PC-9 (cell line): ENCODE measurements around the gene ATP6V0D1. TPM values are rescaled to one million over a fixed set of nuclear protein-coding genes. Genes with fewer than 3 reads are reported as not detected.

Experiments used
- BruUV-seq: library from RNA; stranded (reverse); fragments of 400-500 nt; replicated peaks from 2 replicates; lab custom pipeline; 2021; lab: Mats Ljungman, UMichigan
- CTCF ChIA-PET: fragments of 300-600 bp; sonication (Branson Sonifier 250); formaldehyde crosslinking; loops from one replicate; lab custom pipeline; 2022; ENCODE audit warnings: antibody characterized with exemption; lab: Charles Lee
- POLR2A ChIA-PET: fragments of 300-600 bp; sonication (Branson Sonifier 250); formaldehyde crosslinking; loops from one replicate; lab custom pipeline; 2022; ENCODE audit warnings: antibody characterized with exemption; ENCODE audit not compliant: unreplicated experiment; lab: Charles Lee
- DNase-seq, 2 experiments: peaks; one replicate each; pipeline versions ENCODE4 v3.0.0 to v3.0.0-alpha.2; 2015 to 2022; ENCODE audit warnings: mixed read lengths in 1 of 2
- H2AFZ ChIP-seq: fragments of 200-600 bp; sonication (generic); 2 replicates; pipeline ENCODE4 v1.8.1; 2017; ENCODE audit warnings: antibody characterized with exemption
- H3F3A ChIP-seq: fragments of 200-600 bp; sonication (generic); 2 replicates; pipeline ENCODE4 v1.8.1; 2017; ENCODE audit warnings: antibody characterized with exemption, mild to moderate bottlenecking, low read depth; ENCODE audit not compliant: insufficient read depth
- H3K27ac ChIP-seq: fragments of 200-600 bp; sonication (generic); 2 replicates; pipeline ENCODE4 v1.6.1; 2016; ENCODE audit warnings: mixed run types
- H3K27me3 ChIP-seq: fragments of 200-600 bp; sonication (generic); 2 replicates; pipeline ENCODE4 v1.6.1; 2016; ENCODE audit warnings: low read depth, mixed run types; ENCODE audit not compliant: insufficient read depth
- H3K36me3 ChIP-seq: fragments of 200-600 bp; sonication (generic); 2 replicates; pipeline ENCODE4 v1.6.1; 2016; ENCODE audit warnings: low read depth, mixed run types
- H3K4me1 ChIP-seq: fragments of 200-600 bp; sonication (generic); replicated peaks from 2 replicates; pipeline ENCODE4 v1.6.1; 2016; ENCODE audit warnings: mixed run types; ENCODE audit not compliant: insufficient read depth
- H3K4me2 ChIP-seq: fragments of 200-600 bp; sonication (generic); 2 replicates; pipeline ENCODE4 v1.6.1; 2017; ENCODE audit warnings: mixed run types
- H3K4me3 ChIP-seq: fragments of 200-600 bp; sonication (generic); 2 replicates; pipeline ENCODE4 v1.6.1; 2016; ENCODE audit warnings: mixed run types
- H3K79me2 ChIP-seq: fragments of 200-600 bp; sonication (generic); 2 replicates; pipeline ENCODE4 v1.6.1; 2017; ENCODE audit warnings: low read depth, mixed run types
- H3K9me2 ChIP-seq: fragments of 200-600 bp; sonication (generic); 2 replicates; pipeline ENCODE4 v1.8.1; 2017; ENCODE audit warnings: mild to moderate bottlenecking; ENCODE audit not compliant: insufficient read depth
- H3K9me3 ChIP-seq: fragments of 200-600 bp; sonication (generic); 2 replicates; pipeline ENCODE4 v1.8.1; 2016; ENCODE audit warnings: low read depth; ENCODE audit not compliant: insufficient read depth
- H4K20me1 ChIP-seq: fragments of 200-600 bp; sonication (generic); 2 replicates; pipeline ENCODE4 v1.8.1; 2017; ENCODE audit not compliant: insufficient read depth
- CTCF ChIP-seq: fragments of 200-600 bp; sonication (generic); conservative IDR thresholded peaks from 2 replicates; pipeline ENCODE4 v1.6.1; 2017; ENCODE audit warnings: mixed run types, antibody characterized with exemption, mild to moderate bottlenecking, moderate library complexity
- EZH2 ChIP-seq: fragments of 200-600 bp; sonication (generic); IDR thresholded peaks from 2 replicates; pipeline ENCODE4 v1.8.0; 2017; ENCODE audit warnings: antibody characterized with exemption, low read depth
- intact Hi-C: fragments of 100-400 bp; cut with micrococcal nuclease; formaldehyde crosslinking; loops from one replicate; pipeline ENCODE4 v1.10.0; 2022; ENCODE audit not compliant: unreplicated experiment
- total RNA-seq: library from RNA; stranded (reverse); gene quantifications from 2 replicates; pipeline ENCODE4 v1.2.3, GENCODE V29; 2021

ATP6V0D1 gene
- total RNA-seq, 1 experiment from 2014 or later, result 61.0 TPM

GRCh38 chr16:67429799-67430503, 51.0 kb downstream of the ATP6V0D1 start:
- peak overlapping the region; percentile 95 for H2AFZ ChIP-seq
- peaks cover 23% of the 10 kb centered on the region; the same call in 1 of the 2 replicates for H3F3A ChIP-seq
- ChIA-PET CTCF (no interaction called here), POLR2A (no interaction called here)
- H3K9me2 ChIP-seq, result no peaks in the 10 kb centered on the region
- no peaks in the 10 kb centered on the region for H3K79me2 ChIP-seq
- H3K9me3 ChIP-seq, result no peaks in the 10 kb centered on the region
- no peaks in the 10 kb centered on the region for H3K36me3 ChIP-seq
- DNase-seq, result no peak
- no peak overlapping the region for H3K27ac ChIP-seq
- peak overlapping the region; percentile 64 for H3K4me3 ChIP-seq
- no TSS peak for BruUV-seq
- intact Hi-C loops, result no loop called here
- H3K27me3 ChIP-seq, result no peaks in the 10 kb centered on the region
- TF ChIP-seq CTCF (no peak), EZH2 (no peak)
- no peaks in the 10 kb centered on the region for H4K20me1 ChIP-seq
- no peaks in the 10 kb centered on the region; the same call in none of the 2 replicates for H3K4me1 ChIP-seq
- H3K4me2 ChIP-seq, result peak overlapping the region; percentile 80

DNA sequence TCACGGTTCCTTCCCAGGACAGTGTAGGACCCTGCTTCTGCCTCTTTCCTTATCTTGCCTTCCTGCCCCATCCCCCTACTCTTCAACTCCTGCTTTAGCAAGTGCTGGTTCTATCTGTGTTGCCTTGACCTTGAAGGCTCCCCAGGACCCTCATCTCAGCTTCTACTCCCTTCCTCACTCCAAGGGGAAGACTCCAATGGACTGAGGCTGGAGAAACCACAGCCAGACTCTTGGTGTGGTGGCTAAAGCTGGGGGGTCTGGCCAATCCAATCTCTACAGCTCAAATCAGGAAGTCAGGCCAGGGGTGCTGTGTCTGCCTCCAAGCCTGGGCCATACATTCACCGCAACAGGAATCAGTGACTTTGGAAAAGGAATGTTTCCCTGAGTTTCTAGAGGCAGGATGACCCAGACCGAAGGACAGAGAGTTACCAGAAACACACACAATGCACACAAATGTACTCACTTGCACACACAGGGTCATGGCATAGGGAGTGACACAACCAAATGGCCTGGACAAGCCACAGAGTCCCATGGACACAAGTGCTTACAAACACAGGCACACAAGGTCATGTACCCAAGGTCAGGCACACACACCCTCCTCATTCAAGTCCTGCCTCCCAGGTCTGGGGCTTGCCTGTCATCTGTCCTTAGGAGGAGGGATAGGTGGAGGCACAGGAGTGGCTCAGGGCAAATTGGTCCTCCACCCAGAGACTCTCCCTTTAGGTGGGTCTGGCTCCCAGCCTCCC, 51.7 kb downstream of the ATP6V0D1 start:
- Histone ChIP-seq H3K27ac (no peak overlapping the region), H3K36me3 (no peaks in the 10 kb centered on the region), H3K79me2 (no peaks in the 10 kb centered on the region), H3K9me3 (no peaks in the 10 kb centered on the region), H3K9me2 (no peaks in the 10 kb centered on the region), H3K4me1 (no peaks in the 10 kb centered on the region; the same call in none of the 2 replicates), H3K27me3 (no peaks in the 10 kb centered on the region), H2AFZ (no peak overlapping the region), H3K4me3 (no peak overlapping the region), H4K20me1 (no peaks in the 10 kb centered on the region), H3F3A (peaks cover 20% of the 10 kb centered on the region; the same call in 1 of the 2 replicates), H3K4me2 (peak overlapping the region; percentile 80; the same call in 1 of the 2 replicates)
- no peak for DNase-seq
- TF ChIP-seq CTCF, result no peak
- TF ChIP-seq EZH2, result no peak
- BruUV-seq, result no TSS peak
- intact Hi-C loops, result no loop called here
- ChIA-PET POLR2A (no interaction called here), CTCF (interaction anchor here (0.7 to 1.9 kb wide), 5 partner anchors 14 to 188 kb away, joined by 3 to 13 read pairs (median 4); no protein-coding TSS in a partner anchor)

GRCh38 chr16:67428146-67428731, 52.7 kb downstream of the ATP6V0D1 start:
- no peak overlapping the region for H3K27ac ChIP-seq
- H4K20me1 ChIP-seq, result no peaks in the 10 kb centered on the region
- no peak overlapping the region for H2AFZ ChIP-seq
- H3K9me2 ChIP-seq, result no peaks in the 10 kb centered on the region
- no peaks in the 10 kb centered on the region for H3K9me3 ChIP-seq
- POLR2A ChIA-PET, result interaction anchor here (0.6 kb wide), 2 partner anchors 52 to 1395 kb away, joined by 6 to 31 read pairs; no protein-coding TSS in a partner anchor
- H3F3A ChIP-seq, result peaks cover 20% of the 10 kb centered on the region; the same call in 1 of the 2 replicates
- CTCF ChIA-PET, result interaction anchor here (0.8 to 1.9 kb wide), 12 partner anchors 10 to 410 kb away, joined by 3 to 13 read pairs (median 4); no protein-coding TSS in a partner anchor
- intact Hi-C loops, result loop anchor here (1.0 kb wide), 1 partner anchor 37 kb away; no protein-coding TSS in a partner anchor
- H3K79me2 ChIP-seq, result no peaks in the 10 kb centered on the region
- no peaks in the 10 kb centered on the region; the same call in none of the 2 replicates for H3K4me1 ChIP-seq
- H3K4me3 ChIP-seq, result no peak overlapping the region
- H3K27me3 ChIP-seq, result no peaks in the 10 kb centered on the region
- no peak overlapping the region for H3K4me2 ChIP-seq
- no peak for TF ChIP-seq EZH2
- TF ChIP-seq CTCF, result peak; percentile 79
- peak; percentile 59 to 74 for DNase-seq
- BruUV-seq, result no TSS peak
- no peaks in the 10 kb centered on the region for H3K36me3 ChIP-seq
